Left ventricle myocardium inferior (tissue), 1 donor: ENCODE data around the gene PDE1C. TPM values are rescaled to one million over a fixed set of nuclear protein-coding genes. Genes with fewer than 3 reads are reported as not detected.

Source experiments
- DNase-seq: peaks from one replicate; pipeline ENCODE4 v3.0.0-alpha.2; 2020
- H3K27ac ChIP-seq: fragments of 200-600 bp; replicated peaks from 2 replicates; pipeline ENCODE4 v1.8.0; 2021
- H3K27me3 ChIP-seq: fragments of 200-600 bp; 2 replicates; pipeline ENCODE4 v1.8.0; 2021; ENCODE audit warnings: low read depth
- H3K36me3 ChIP-seq: fragments of 200-600 bp; 2 replicates; pipeline ENCODE4 v1.8.0; 2021
- H3K4me1 ChIP-seq: fragments of 200-600 bp; 2 replicates; pipeline ENCODE4 v1.8.0; 2021
- H3K4me3 ChIP-seq: fragments of 200-600 bp; 2 replicates; pipeline ENCODE4 v1.8.0; 2021; ENCODE audit warnings: mild to moderate bottlenecking, moderate library complexity
- H3K9me3 ChIP-seq: fragments of 200-600 bp; replicated peaks from 2 replicates; pipeline ENCODE4 v1.8.0; 2021
- intact Hi-C: fragments of 100-400 bp; cut with micrococcal nuclease; formaldehyde crosslinking; loops from one replicate; pipeline ENCODE4 v1.11.0; 2022
- total RNA-seq: library from RNA; stranded (reverse); fragmentation: NEBNext Ultra II Directional; extraction: Animal tissue kit (Norgen Biotek cat#: 25700); gene quantifications from one replicate; pipeline ENCODE4 v1.2.1, GENCODE V29; 2021
- TF ChIP-seq, protein P1 (sequence below): fragments of 200-600 bp; IDR thresholded peaks from 2 replicates; pipeline ENCODE4 v1.8.0; 2021; ENCODE audit warnings: antibody characterized with exemption, mild to moderate bottlenecking, borderline replicate concordance
- donor health status: DM: no; HTN: yes; CAD: no; lungs with severe emphysema.

PDE1C gene
- total RNA-seq, 1 donor from 2014 or later = 207 TPM

- no peak overlapping the region for H3K4me3 ChIP-seq
- H3K9me3 ChIP-seq = peaks cover 25% of the 10 kb centered on the region
- H3K36me3 ChIP-seq = no peaks in the 10 kb centered on the region
- TF ChIP-seq, protein P1, sequence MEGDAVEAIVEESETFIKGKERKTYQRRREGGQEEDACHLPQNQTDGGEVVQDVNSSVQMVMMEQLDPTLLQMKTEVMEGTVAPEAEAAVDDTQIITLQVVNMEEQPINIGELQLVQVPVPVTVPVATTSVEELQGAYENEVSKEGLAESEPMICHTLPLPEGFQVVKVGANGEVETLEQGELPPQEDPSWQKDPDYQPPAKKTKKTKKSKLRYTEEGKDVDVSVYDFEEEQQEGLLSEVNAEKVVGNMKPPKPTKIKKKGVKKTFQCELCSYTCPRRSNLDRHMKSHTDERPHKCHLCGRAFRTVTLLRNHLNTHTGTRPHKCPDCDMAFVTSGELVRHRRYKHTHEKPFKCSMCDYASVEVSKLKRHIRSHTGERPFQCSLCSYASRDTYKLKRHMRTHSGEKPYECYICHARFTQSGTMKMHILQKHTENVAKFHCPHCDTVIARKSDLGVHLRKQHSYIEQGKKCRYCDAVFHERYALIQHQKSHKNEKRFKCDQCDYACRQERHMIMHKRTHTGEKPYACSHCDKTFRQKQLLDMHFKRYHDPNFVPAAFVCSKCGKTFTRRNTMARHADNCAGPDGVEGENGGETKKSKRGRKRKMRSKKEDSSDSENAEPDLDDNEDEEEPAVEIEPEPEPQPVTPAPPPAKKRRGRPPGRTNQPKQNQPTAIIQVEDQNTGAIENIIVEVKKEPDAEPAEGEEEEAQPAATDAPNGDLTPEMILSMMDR = no peak
- DNase-seq = no peak
- intact Hi-C loops = no loop called here
- no peak overlapping the region for H3K27ac ChIP-seq
- H3K4me1 ChIP-seq = peaks cover 47% of the 10 kb centered on the region
- H3K27me3 ChIP-seq = no peaks in the 10 kb centered on the region
Observed at GRCh38 chr7:31970501-31970900, 99.7 kb downstream of the PDE1C start.

- DNase-seq = no peak
- Histone ChIP-seq H3K9me3 (peaks cover 22% of the 10 kb centered on the region), H3K36me3 (no peaks in the 10 kb centered on the region), H3K4me1 (peaks cover 54% of the 10 kb centered on the region), H3K27me3 (no peaks in the 10 kb centered on the region), H3K27ac (peak overlapping the region; percentile 86), H3K4me3 (peak overlapping the region; percentile 24)
- intact Hi-C loops = no loop called here
- TF ChIP-seq, protein P1 = no peak
Observed at GRCh38 chr7:31963569-31964175, 106.5 kb downstream of the PDE1C start.

DNA sequence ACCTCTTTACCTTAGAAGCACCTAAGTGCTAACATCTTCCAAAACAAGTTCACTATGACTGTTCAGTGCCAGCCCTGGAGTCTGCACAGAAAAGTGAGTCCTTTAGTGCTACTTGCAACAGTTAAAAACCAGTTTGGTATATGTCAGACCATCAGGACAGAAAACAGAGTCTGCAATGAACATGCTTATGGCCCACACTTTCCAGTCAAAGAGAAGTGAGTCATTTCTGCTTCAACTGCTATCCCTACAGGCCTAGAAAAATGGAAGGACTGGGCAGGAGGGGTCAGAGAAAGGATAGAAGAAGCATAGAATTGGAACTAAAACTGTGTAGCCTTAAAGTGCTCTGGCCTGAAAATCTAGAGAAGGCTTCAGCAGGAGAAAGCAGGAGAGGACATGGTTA is 108.0 kb downstream of the PDE1C start:
- DNase-seq = no peak
- Histone ChIP-seq H3K27ac (peak overlapping the region; percentile 86), H3K9me3 (peaks cover 20% of the 10 kb centered on the region), H3K36me3 (no peaks in the 10 kb centered on the region), H3K4me1 (peaks cover 69% of the 10 kb centered on the region), H3K27me3 (no peaks in the 10 kb centered on the region), H3K4me3 (no peak overlapping the region)
- intact Hi-C loops = no loop called here
- TF ChIP-seq, protein P1 = no peak

DNA sequence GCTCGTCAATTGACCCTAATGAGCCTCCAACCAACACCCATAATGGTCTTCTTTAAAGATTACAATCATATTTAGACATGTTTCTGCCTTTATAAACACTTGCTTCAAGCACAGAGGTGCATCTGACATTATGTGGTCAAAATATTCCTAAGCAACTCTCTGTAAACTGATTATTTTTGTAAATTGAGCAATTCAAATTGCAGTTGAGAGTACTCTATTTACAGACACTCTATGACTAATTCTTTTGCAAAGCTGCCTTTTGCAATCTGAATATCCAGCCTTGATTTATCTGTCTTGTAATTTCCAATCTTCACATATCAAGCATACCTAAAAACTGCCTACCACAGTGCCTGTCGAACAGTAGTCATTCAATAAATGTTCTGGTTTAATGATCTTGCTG is 112.0 kb downstream of the PDE1C start:
- intact Hi-C loops = no loop called here
- peaks cover 100% of the 10 kb centered on the region for H3K4me1 ChIP-seq
- no peaks in the 10 kb centered on the region for H3K27me3 ChIP-seq
- TF ChIP-seq, protein P1 = no peak
- peak overlapping the region; percentile 48 for H3K27ac ChIP-seq
- no peaks in the 10 kb centered on the region for H3K36me3 ChIP-seq
- H3K4me3 ChIP-seq = no peak overlapping the region
- DNase-seq = no peak
- no peaks in the 10 kb centered on the region for H3K9me3 ChIP-seq

- no peaks in the 10 kb centered on the region for H3K9me3 ChIP-seq
- peaks cover 96% of the 10 kb centered on the region for H3K4me1 ChIP-seq
- H3K27me3 ChIP-seq = no peaks in the 10 kb centered on the region
- H3K4me3 ChIP-seq = no peak overlapping the region
- intact Hi-C loops = no loop called here
- H3K36me3 ChIP-seq = no peaks in the 10 kb centered on the region
- TF ChIP-seq, protein P1 = no peak
- H3K27ac ChIP-seq = peak overlapping the region; percentile 48
- DNase-seq = no peak
Observed at GRCh38 chr7:31957756-31958155, 112.5 kb downstream of the PDE1C start.
